ENCODE measurements around the gene OPRM1.
"Not testable (repeated sequence)": the region's sequence is repeated elsewhere in the genome, so short reads cannot be mapped to it uniquely, and the experiment has no call there.

- TF ChIP-seq CTCF, POLR2A (IDR thresholded peaks at IDR 0.05): not testable (repeated sequence)
Measured at GRCh38 chr6:154201688-154202087, 162.6 kb downstream of the OPRM1 start.

Measured in Peyer's patch (tissue), 4 donors.